IPS-18a (cell line): ENCODE results near the gene MARCHF11.

ENCODE experiments used
- H3K27ac ChIP-seq: one replicate; pipeline ENCODE4 v1.5.1; 2013; ENCODE audit warnings: low read length
- H3K27me3 ChIP-seq: one replicate; pipeline ENCODE4 v1.6.1; 2013; ENCODE audit warnings: mild to moderate bottlenecking, low read length; ENCODE audit not compliant: control insufficient read depth, insufficient read depth
- H3K36me3 ChIP-seq: one replicate; pipeline ENCODE4 v1.6.1; 2013; ENCODE audit warnings: low read depth, low read length; ENCODE audit not compliant: control insufficient read depth
- H3K4me1 ChIP-seq: one replicate; pipeline ENCODE4 v1.6.1; 2013; ENCODE audit warnings: low read depth, low read length; ENCODE audit not compliant: control insufficient read depth
- H3K4me3 ChIP-seq: one replicate; pipeline ENCODE4 v1.5.1; 2013; ENCODE audit warnings: low read length
- H3K9ac ChIP-seq: one replicate; pipeline ENCODE4 v1.6.1; 2013; ENCODE audit warnings: mild to moderate bottlenecking, low read length, moderate library complexity
- H3K9me3 ChIP-seq: one replicate; pipeline ENCODE4 v1.6.1; 2013; ENCODE audit warnings: low read depth, low read length; ENCODE audit not compliant: control insufficient read depth

Gene MARCHF11

GRCh38 chr5:16127865-16128544, 51.6 kb downstream of the MARCHF11 start:
- Histone ChIP-seq H3K27me3 (no peaks in the 10 kb centered on the region), H3K36me3 (no peaks in the 10 kb centered on the region), H3K9ac (no peak overlapping the region), H3K4me1 (no peaks in the 10 kb centered on the region), H3K27ac (no peak overlapping the region), H3K9me3 (no peaks in the 10 kb centered on the region), H3K4me3 (no peak overlapping the region)

- Histone ChIP-seq H3K4me1 (no peaks in the 10 kb centered on the region), H3K9ac (no peak overlapping the region), H3K36me3 (no peaks in the 10 kb centered on the region), H3K27ac (no peak overlapping the region), H3K27me3 (no peaks in the 10 kb centered on the region), H3K4me3 (no peak overlapping the region), H3K9me3 (no peaks in the 10 kb centered on the region)
Measured at GRCh38 chr5:16120579-16120978, 59.0 kb downstream of the MARCHF11 start.

- Histone ChIP-seq H3K27me3 (no peaks in the 10 kb centered on the region), H3K4me3 (no peak overlapping the region), H3K36me3 (no peaks in the 10 kb centered on the region), H3K4me1 (no peaks in the 10 kb centered on the region), H3K27ac (no peak overlapping the region), H3K9me3 (no peaks in the 10 kb centered on the region), H3K9ac (no peak overlapping the region)
Measured at GRCh38 chr5:16119790-16120189, 59.8 kb downstream of the MARCHF11 start.

GRCh38 chr5:16115140-16115539, 64.5 kb downstream of the MARCHF11 start:
- no peak overlapping the region for H3K4me3 ChIP-seq
- no peaks in the 10 kb centered on the region for H3K36me3 ChIP-seq
- no peak overlapping the region for H3K27ac ChIP-seq
- no peak overlapping the region for H3K9ac ChIP-seq
- no peaks in the 10 kb centered on the region for H3K27me3 ChIP-seq
- H3K9me3 ChIP-seq = no peaks in the 10 kb centered on the region
- no peaks in the 10 kb centered on the region for H3K4me1 ChIP-seq

GRCh38 chr5:16108418-16108817, 71.2 kb downstream of the MARCHF11 start:
- Histone ChIP-seq H3K9ac (no peak overlapping the region), H3K4me1 (peaks cover 5% of the 10 kb centered on the region), H3K9me3 (no peaks in the 10 kb centered on the region), H3K27ac (no peak overlapping the region), H3K27me3 (no peaks in the 10 kb centered on the region), H3K36me3 (no peaks in the 10 kb centered on the region), H3K4me3 (no peak overlapping the region)

GRCh38 chr5:16104961-16105360, 74.6 kb downstream of the MARCHF11 start:
- Histone ChIP-seq H3K27me3 (no peaks in the 10 kb centered on the region), H3K9ac (no peak overlapping the region), H3K4me3 (no peak overlapping the region), H3K9me3 (no peaks in the 10 kb centered on the region), H3K27ac (no peak overlapping the region), H3K36me3 (no peaks in the 10 kb centered on the region), H3K4me1 (peaks cover 5% of the 10 kb centered on the region)

- no peak overlapping the region for H3K27ac ChIP-seq
- no peaks in the 10 kb centered on the region for H3K9me3 ChIP-seq
- H3K9ac ChIP-seq = no peak overlapping the region
- no peaks in the 10 kb centered on the region for H3K36me3 ChIP-seq
- H3K4me3 ChIP-seq = no peak overlapping the region
- no peaks in the 10 kb centered on the region for H3K4me1 ChIP-seq
- H3K27me3 ChIP-seq = no peaks in the 10 kb centered on the region
Measured at GRCh38 chr5:16095612-16096011, 84.0 kb downstream of the MARCHF11 start.

- H3K4me3 ChIP-seq = no peak overlapping the region
- H3K36me3 ChIP-seq = no peaks in the 10 kb centered on the region
- H3K27ac ChIP-seq = no peak overlapping the region
- no peaks in the 10 kb centered on the region for H3K4me1 ChIP-seq
- no peak overlapping the region for H3K9ac ChIP-seq
- no peaks in the 10 kb centered on the region for H3K27me3 ChIP-seq
- H3K9me3 ChIP-seq = no peaks in the 10 kb centered on the region
Measured at GRCh38 chr5:16090270-16090669, 89.3 kb downstream of the MARCHF11 start.

GRCh38 chr5:16082982-16083381, 96.6 kb downstream of the MARCHF11 start:
- Histone ChIP-seq H3K4me3 (no peak overlapping the region), H3K9me3 (no peaks in the 10 kb centered on the region), H3K4me1 (no peaks in the 10 kb centered on the region), H3K27ac (no peak overlapping the region), H3K36me3 (no peaks in the 10 kb centered on the region), H3K9ac (no peak overlapping the region), H3K27me3 (no peaks in the 10 kb centered on the region)

GRCh38 chr5:16082053-16082452, 97.5 kb downstream of the MARCHF11 start:
- no peaks in the 10 kb centered on the region for H3K4me1 ChIP-seq
- no peak overlapping the region for H3K4me3 ChIP-seq
- no peak overlapping the region for H3K27ac ChIP-seq

GRCh38 chr5:16081376-16081955, 98.1 kb downstream of the MARCHF11 start:
- H3K27me3 ChIP-seq = no peaks in the 10 kb centered on the region
- no peak overlapping the region for H3K27ac ChIP-seq

More at GRCh38 chr5:16082053-16082452, 97.5 kb downstream of the MARCHF11 start:
- Histone ChIP-seq H3K9ac (no peak overlapping the region), H3K36me3 (no peaks in the 10 kb centered on the region), H3K9me3 (no peaks in the 10 kb centered on the region), H3K27me3 (no peaks in the 10 kb centered on the region)

GRCh38 chr5:16076657-16077056, 102.9 kb downstream of the MARCHF11 start:
- H3K36me3 ChIP-seq = no peaks in the 10 kb centered on the region
- H3K27ac ChIP-seq = no peak overlapping the region
- no peak overlapping the region for H3K4me3 ChIP-seq

More at GRCh38 chr5:16081376-16081955, 98.1 kb downstream of the MARCHF11 start:
- H3K9ac ChIP-seq = no peak overlapping the region
- no peaks in the 10 kb centered on the region for H3K36me3 ChIP-seq
- H3K4me1 ChIP-seq = no peaks in the 10 kb centered on the region
- H3K9me3 ChIP-seq = no peaks in the 10 kb centered on the region
- no peak overlapping the region for H3K4me3 ChIP-seq

More at GRCh38 chr5:16076657-16077056, 102.9 kb downstream of the MARCHF11 start:
- H3K9me3 ChIP-seq = no peaks in the 10 kb centered on the region
- no peak overlapping the region for H3K9ac ChIP-seq
- H3K4me1 ChIP-seq = no peaks in the 10 kb centered on the region
- H3K27me3 ChIP-seq = no peaks in the 10 kb centered on the region
